Right kidney (tissue), 9 donors: Measurements from ENCODE around the gene SHMT2.

Experiments used
- DNase-seq: peaks from one replicate; pipeline ENCODE4 v3.0.0-alpha.2; 2016
- long read RNA-seq, 8 donors: transcript quantifications; one replicate each; lab custom pipeline, GENCODE V29; 2026

Gene SHMT2
- long read RNA-seq, donor 1, transcript SHMT2-201 (12 exons, 2,537 nt), result major isoform, 29 of 30 reads
- long read RNA-seq, donor 1, partial matches to known transcripts, result 0 of 30 reads
- long read RNA-seq, donor 1, other reads (novel, unspliced or antisense), result 0 of 30 reads
- long read RNA-seq, donor 2, transcript SHMT2-201 (12 exons, 2,537 nt), result major isoform, 19 of 23 reads
- long read RNA-seq, donor 2, partial matches to known transcripts, result 0 of 23 reads
- long read RNA-seq, donor 2, other reads (novel, unspliced or antisense), result 0 of 23 reads
- long read RNA-seq, donor 3, transcript SHMT2-201 (12 exons, 2,537 nt), result major isoform, 13 of 14 reads
- long read RNA-seq, donor 3, partial matches to known transcripts, result 0 of 14 reads
- long read RNA-seq, donor 3, other reads (novel, unspliced or antisense), result 0 of 14 reads
- long read RNA-seq, donor 4, transcript SHMT2-201 (12 exons, 2,537 nt), result major isoform, 13 of 14 reads
- long read RNA-seq, donor 4, partial matches to known transcripts, result 0 of 14 reads
- long read RNA-seq, donor 4, other reads (novel, unspliced or antisense), result 0 of 14 reads
- long read RNA-seq, donor 5, transcript SHMT2-201 (12 exons, 2,537 nt), result major isoform, 22 of 24 reads
- long read RNA-seq, donor 5, partial matches to known transcripts, result 0 of 24 reads
- long read RNA-seq, donor 5, other reads (novel, unspliced or antisense), result 0 of 24 reads
- long read RNA-seq, donor 6, transcript SHMT2-201 (12 exons, 2,537 nt), result major isoform, 11 of 11 reads
- long read RNA-seq, donor 6, partial matches to known transcripts, result 0 of 11 reads
- long read RNA-seq, donor 6, other reads (novel, unspliced or antisense), result 0 of 11 reads
- long read RNA-seq, donor 7, transcript SHMT2-201 (12 exons, 2,537 nt), result major isoform, 15 of 23 reads
- long read RNA-seq, donor 7, partial matches to known transcripts, result 5 of 23 reads
- long read RNA-seq, donor 7, other reads (novel, unspliced or antisense), result 0 of 23 reads
- long read RNA-seq, donor 8, transcript SHMT2-201 (12 exons, 2,537 nt), result major isoform, 7 of 9 reads
- long read RNA-seq, donor 8, partial matches to known transcripts, result 0 of 9 reads
- long read RNA-seq, donor 8, other reads (novel, unspliced or antisense), result 0 of 9 reads

DNA sequence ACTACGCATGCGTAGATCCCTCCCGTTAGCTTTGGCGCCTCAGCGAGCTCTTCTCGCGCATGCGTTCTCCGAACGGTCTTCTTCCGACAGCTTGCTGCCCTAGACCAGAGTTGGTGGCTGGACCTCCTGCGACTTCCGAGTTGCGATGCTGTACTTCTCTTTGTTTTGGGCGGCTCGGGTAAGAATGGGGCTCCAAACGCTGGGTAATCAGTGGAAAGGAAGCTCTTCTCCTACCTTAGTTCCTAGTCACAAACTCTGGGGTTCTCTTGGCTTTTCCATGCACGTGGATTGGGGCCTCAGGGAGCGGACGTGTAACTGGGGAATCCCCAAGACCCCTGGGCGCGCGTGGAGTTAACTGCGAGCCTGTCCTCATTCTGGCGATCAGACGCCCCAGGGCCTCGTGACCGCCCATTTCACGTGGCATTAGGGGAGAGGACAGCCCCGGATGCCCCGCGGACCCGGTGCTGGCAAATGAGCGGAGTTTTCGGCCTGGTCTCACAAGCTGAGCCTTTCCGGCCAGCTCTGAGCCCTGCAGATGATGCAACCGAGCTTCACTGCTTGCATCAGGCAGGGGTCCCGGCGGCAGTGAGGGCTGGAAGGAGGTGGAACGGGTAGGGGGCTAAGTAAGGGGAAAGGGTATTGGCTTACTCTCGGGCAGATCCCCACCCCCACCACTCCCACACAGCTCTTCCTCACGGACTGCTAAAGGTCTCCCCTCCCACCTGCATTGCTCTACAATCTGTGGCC, at the start of gene SHMT2:
Gene SHMT2 (plus strand): TSS at position 78 of the 747 bp plus-strand sequence. CDS start 68 bp downstream, at position 146.
- peak; percentile 85 for DNase-seq

DNA sequence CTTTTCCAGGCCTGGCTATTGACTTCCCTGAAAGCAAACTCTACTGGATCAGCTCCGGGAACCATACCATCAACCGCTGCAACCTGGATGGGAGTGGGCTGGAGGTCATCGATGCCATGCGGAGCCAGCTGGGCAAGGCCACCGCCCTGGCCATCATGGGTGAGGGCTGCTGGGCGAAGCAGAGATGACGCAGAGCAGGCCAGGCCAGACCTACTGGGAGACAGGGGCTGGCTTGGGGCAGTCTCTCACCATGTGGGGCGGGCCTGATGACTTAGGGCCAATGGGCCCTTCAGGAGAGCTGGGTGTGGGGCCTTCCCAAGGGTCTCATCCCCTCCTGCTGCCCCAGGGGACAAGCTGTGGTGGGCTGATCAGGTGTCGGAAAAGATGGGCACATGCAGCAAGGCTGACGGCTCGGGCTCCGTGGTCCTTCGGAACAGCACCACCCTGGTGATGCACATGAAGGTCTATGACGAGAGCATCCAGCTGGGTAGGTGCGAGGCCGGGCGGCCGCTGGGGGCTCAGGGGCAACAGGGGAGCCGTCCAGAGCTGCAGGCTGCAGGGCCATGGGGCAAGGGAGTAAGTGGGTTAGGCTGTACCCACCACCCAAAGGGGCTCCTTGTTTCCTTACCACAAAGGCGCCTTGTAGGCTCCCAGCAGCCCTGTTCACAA, 49.1 kb upstream of the SHMT2 start:
- no peak for DNase-seq

DNA sequence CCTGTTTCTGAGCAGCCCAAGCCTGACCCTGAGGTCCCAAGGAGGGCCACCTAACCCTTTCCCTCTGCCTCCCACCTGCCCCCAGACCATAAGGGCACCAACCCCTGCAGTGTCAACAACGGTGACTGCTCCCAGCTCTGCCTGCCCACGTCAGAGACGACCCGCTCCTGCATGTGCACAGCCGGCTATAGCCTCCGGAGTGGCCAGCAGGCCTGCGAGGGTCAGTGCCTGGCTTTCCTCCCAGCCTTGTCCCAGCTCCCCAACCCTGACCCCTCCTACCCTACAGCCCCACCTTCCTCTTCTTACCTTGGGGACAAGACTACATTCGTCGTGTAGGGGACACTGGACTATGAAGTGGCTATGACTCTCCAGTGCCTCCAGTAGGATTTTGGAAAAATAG, 48.4 kb upstream of the SHMT2 start:
- no peak for DNase-seq

DNA sequence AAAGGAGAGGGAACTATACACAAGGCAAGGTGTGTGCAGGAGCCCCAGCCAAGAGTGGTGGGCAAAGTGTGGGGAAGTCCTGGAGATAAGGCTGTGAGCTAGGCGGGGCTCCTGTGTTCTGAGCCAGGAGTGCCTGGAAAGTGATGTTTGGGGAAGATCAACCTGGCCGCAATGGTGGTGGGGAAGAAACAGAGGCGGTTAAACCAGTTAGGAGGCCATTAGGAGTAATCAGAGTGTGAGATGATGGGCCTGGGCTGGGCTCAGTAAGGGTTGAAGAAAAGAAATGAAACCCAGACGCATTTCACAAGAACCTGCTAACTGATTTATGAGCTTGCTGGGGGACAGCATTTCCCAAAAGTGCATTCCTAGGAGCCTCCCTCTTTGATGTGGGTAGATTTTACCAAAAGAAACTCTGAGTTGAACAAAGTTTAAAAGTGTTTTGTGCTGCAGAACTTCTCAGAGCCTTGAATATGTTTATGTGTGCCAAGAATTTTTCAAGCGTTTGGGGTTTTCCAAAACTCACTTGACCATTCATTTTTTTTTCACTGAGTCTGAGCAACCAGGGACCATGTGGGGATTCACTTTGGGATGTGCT, 47.9 kb upstream of the SHMT2 start:
- no peak for DNase-seq

DNA sequence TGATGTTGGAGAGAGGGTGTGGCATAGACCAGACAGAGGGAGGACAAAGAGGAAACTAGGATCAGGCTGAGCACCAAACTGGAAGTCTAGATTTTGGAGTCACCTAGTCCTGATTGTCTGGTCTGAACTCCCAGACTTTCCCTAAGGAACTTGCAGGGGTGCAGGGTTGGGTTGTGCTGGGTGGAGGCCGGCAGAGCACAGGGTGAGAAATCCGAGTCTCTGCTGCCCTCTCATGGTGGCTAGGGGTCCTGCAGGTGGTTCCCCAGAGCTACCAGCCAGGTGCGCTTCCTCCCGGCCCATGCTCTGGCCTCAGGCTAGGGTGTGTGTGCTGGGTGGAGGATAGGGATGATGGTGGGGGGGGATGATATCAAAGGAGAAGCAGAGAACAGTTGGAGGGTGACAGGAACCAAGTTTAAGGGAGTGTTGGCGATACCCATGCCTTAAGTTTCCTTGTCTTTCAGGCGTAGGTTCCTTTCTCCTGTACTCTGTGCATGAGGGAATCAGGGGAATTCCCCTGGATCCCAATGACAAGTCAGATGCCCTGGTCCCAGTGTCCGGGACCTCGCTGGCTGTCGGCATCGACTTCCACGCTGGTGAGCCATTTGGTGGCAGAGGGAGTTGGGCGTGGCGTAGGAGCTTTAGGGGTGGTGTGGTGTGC, 46.5 kb upstream of the SHMT2 start:
- peak; percentile 60 for DNase-seq

DNA sequence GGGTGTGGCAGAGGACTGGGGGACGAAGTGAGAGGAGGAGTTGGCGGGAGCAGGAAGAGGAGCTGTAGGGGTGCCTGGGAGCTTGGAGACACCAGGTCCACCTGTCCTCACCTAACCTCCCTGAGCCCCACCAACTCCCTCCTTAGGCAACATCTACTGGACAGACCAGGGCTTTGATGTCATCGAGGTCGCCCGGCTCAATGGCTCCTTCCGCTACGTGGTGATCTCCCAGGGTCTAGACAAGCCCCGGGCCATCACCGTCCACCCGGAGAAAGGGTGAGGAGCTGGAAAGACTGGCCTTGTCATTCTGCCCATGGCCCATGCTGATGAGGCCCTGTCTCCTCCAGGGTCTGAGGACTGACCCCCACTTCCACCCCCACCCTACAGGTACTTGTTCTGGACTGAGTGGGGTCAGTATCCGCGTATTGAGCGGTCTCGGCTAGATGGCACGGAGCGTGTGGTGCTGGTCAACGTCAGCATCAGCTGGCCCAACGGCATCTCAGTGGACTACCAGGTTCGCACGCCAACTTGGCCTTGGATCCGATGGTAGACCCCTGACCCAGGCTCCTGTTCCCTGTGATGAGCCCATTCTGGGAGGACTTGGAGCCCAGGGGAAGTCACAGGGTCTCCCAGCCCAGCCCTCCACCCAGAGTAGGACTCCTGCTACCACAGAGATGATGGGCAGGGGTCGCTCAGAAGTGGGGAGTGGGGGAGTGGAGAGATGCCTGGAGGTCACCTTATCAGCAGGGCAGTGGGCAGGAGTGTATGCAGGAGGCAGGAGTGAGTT, 45.4 kb upstream of the SHMT2 start:
- DNase-seq, result no peak

DNA sequence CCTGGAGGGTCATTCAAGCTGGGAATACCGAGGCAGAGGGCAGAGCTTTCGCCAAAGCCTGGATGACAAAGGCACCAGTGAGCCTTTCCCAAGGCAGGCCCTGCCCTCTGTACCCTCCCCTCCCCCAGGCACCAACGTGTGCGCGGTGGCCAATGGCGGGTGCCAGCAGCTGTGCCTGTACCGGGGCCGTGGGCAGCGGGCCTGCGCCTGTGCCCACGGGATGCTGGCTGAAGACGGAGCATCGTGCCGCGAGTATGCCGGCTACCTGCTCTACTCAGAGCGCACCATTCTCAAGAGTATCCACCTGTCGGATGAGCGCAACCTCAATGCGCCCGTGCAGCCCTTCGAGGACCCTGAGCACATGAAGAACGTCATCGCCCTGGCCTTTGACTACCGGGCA, 44.1 kb upstream of the SHMT2 start:
- DNase-seq, result no peak

DNA sequence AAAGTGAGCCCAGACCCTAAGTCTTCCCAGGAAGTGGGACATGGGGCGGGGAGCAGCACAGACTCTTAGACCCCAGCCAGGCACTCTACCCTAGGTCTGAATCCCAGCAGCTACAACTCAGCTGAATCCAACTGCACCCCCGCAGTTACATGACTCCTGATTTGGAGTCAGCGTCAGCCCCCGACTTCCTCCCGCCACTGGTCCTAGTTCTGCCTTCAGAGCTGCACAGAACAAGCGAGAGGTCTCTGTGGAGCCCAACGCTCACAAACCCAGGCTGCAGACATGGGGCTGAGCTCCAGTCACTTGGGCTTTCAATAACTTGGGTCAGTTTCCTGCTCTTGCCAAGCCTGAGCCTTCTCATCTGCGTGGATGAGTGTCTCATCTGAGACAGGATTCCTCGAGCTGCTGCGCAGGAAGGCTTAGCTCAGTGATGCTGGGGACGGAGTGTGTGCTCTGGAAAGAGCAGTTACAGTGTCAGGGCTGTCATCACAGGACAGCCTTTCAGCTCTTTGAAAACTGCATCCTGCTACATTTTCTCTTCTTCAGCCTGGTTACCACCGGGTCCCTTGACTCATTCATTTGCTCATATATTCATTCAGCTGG, 43.5 kb upstream of the SHMT2 start:
- no peak for DNase-seq

DNA sequence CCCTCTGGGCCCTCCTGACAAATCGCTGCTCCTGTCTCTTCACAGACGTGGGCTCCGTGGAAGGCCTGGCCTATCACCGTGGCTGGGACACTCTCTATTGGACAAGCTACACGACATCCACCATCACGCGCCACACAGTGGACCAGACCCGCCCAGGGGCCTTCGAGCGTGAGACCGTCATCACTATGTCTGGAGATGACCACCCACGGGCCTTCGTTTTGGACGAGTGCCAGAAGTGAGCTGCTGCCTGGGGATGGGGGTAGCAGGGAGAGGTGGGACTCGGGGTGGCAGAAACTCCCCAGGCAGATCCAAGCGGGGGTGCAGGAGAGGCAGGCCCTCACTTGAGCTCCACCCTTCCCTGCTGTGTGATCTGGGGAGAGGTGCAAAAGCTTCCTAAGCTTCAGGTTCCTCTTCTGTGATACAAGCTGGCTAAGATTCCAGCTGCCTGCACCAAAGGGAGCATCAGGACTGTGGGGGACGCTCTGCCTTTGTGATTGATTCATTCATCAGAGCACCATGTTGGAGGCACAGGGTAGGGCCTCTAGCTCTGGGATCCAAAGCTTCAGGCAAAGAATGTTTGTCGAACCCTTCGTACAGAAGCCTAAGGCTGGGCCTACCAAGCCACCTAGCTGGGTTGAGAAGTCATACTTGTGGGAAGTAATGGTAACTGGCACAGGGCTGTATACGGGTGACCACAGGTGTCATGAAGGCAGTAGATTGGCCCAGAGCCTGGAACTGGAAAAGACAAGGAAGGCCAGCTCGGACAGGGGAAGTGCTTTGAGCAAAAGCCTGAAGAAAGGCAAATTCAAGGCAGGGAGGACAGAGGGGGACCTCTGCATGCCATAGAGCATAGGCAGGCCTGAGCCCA, 42.1 kb upstream of the SHMT2 start:
- DNase-seq, result no peak

DNA sequence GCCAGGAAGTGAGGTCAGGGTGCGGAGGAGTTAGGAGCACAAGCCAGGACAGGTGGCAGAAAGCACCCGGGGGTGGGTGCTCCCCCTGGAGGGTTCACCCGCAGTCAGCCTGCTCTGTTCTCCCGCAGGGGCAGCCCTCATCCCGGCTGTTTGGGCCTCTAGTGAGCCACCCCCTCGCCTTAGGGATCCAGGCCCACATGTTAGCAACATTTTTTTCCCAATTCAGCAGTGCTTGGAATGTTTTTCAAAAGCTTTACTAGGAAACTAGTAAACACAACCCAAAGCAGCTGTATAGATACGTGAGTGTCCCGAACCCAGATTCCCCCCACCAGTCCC, 41.5 kb upstream of the SHMT2 start:
- no peak for DNase-seq

DNA sequence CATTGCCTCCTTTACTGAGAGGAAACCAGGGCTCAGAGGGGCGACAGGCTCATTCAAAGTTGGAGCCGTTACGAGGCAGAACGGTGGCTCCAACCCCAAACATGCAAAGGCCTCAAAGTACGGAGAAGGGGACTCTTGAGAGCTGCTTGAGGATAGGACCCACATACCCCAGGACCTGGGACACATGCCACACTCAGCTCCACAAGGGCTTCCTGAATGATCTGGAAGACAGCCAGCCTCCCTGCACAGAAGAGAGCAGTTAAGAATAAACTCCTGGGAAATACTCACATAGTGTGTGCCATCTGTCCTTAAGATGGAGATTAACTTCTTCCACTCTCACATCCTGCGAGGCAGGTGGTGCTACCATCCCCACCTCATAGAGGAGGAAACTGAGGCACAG, 39.5 kb upstream of the SHMT2 start:
- DNase-seq, result no peak

DNA sequence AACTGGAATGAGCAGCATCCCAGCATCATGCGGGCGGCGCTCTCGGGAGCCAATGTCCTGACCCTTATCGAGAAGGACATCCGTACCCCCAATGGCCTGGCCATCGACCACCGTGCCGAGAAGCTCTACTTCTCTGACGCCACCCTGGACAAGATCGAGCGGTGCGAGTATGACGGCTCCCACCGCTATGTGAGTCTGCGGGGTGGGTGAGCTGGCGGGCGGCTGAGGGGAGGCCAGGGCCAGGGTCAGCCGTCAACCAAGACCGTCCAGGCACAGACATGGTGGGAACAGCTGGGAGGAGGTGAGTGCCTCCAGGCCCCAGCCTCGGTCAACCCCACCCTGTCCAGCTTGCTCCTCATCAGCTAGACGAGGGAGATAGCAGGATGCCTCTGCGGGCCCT, 38.7 kb upstream of the SHMT2 start:
- no peak for DNase-seq

DNA sequence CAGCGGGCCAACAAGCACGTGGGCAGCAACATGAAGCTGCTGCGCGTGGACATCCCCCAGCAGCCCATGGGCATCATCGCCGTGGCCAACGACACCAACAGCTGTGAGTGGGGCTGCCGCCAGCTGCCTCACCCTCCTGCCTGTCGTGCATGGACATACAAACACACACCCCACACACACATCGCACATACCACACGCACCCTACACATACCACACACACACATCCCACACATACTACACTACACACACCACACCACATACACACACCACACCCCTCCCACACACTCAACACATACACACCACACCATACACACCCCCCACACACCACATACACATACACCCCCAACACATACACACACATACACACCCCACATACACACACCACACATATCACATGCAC, 38.1 kb upstream of the SHMT2 start:
- DNase-seq, result no peak

DNA sequence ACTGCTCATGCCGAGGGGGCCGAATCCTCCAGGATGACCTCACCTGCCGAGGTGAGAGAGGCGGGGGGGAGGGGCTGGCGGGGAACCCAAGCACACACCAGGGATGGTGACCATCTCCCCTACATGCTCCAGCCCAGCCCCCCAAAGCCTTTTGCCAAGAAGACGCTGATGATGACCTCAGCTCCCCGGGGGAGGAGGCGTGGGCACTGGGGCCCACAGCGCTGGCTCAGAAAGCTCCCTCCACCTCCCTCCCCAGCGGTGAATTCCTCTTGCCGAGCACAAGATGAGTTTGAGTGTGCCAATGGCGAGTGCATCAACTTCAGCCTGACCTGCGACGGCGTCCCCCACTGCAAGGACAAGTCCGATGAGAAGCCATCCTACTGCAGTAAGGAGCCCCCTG, 36.6 kb upstream of the SHMT2 start:
- DNase-seq, result no peak

DNA sequence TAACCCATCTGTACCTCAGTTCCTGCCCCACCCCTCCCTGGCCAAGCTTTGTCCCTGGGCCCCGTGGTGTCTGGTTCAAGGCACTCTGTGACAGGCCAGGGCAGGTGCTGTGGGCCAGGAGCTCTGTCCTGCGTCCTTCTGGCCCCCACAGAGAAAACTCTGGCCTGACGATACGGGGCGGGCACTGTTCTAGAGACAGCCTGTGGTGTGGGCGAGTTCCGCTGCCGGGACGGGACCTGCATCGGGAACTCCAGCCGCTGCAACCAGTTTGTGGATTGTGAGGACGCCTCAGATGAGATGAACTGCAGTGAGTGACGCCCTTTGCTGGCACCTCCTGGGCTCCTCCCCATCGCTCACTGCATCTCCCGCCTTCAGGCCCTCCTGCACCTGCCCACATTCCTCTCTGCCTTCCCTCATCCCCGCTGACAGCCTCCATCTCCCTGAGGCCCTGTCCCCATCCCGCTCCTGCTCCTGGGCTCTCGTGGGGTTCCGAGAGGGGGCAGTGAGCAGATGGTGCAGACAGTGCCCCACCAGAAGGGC, 35.7 kb upstream of the SHMT2 start:
- DNase-seq, result no peak

DNA sequence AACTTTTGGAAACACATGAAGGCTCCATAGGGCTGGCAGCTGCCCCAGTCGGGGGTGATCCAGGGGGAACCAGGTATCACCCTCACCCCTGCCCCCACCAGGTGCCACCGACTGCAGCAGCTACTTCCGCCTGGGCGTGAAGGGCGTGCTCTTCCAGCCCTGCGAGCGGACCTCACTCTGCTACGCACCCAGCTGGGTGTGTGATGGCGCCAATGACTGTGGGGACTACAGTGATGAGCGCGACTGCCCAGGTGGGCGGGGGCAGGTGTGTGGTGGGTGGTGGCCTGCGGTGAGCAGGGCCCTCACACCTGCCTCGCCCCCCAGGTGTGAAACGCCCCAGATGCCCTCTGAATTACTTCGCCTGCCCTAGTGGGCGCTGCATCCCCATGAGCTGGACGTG, 35.3 kb upstream of the SHMT2 start:
- no peak for DNase-seq

DNA sequence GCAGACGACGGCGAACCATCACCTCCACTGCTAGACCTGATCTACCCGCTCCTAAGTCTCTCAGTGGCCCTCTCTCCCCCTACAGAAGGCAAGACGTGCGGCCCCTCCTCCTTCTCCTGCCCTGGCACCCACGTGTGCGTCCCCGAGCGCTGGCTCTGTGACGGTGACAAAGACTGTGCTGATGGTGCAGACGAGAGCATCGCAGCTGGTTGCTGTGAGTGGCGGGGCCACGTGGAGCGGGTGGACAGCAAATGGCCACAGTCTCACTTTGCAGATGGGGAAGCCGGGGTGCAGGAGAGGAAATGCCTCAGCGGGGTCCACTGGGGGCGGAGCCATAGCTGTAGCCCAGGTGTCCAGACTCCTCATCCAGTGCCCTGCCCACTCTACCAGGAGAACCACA, 34.3 kb upstream of the SHMT2 start:
- no peak for DNase-seq
